HG03460 (cell line): ENCODE results near the gene HMOX1.
"Not testable (repeated sequence)": the region's sequence is repeated elsewhere in the genome, so short reads cannot be mapped to it uniquely, and the experiment has no call there.

ENCODE experiments used
- ATAC-seq: cut with Tn5 transposase; IDR thresholded peaks from one replicate; pipeline ENCODE4 v1.9.1; 2021; ENCODE audit not compliant: unreplicated experiment

Gene HMOX1

GRCh38 chr22:35378621-35379020 lies 2.3 kb upstream of the HMOX1 start:
- ATAC-seq: no peak

GRCh38 chr22:35379146-35379993 lies 1.5 kb upstream of the HMOX1 start:
- no peak for ATAC-seq

GRCh38 chr22:35380013-35380412 lies 883 bp upstream of the HMOX1 start:
- ATAC-seq: no peak

- ATAC-seq: no peak
These were observed 621 bp downstream of the HMOX1 start for GRCh38 chr22:35381424-35382009.

- ATAC-seq: no peak
These were observed 2.8 kb downstream of the HMOX1 start for GRCh38 chr22:35383679-35384071.

- ATAC-seq: no peak
These were observed 3.6 kb downstream of the HMOX1 start for GRCh38 chr22:35384527-35384926.

GRCh38 chr22:35384975-35385588 lies 4.2 kb downstream of the HMOX1 start:
- no peak for ATAC-seq

GRCh38 chr22:35386670-35387288 lies 5.9 kb downstream of the HMOX1 start:
- ATAC-seq: no peak

- ATAC-seq: no peak
These were observed 10.0 kb downstream of the HMOX1 start for GRCh38 chr22:35390933-35391332.

- ATAC-seq: no peak
These were observed 11.5 kb downstream of the HMOX1 start for GRCh38 chr22:35392357-35392756.

GRCh38 chr22:35393116-35394010 lies 12.5 kb downstream of the HMOX1 start:
- no peak for ATAC-seq

- no peak for ATAC-seq
These were observed 13.1 kb downstream of the HMOX1 start for GRCh38 chr22:35394011-35394312.

GRCh38 chr22:35394810-35395563 lies 14.1 kb downstream of the HMOX1 start:
- no peak for ATAC-seq

GRCh38 chr22:35396622-35397021 lies 15.7 kb downstream of the HMOX1 start:
- not testable (repeated sequence) for ATAC-seq

- no peak for ATAC-seq
These were observed 16.4 kb downstream of the HMOX1 start for GRCh38 chr22:35397095-35397904.

- no peak for ATAC-seq
These were observed 17.7 kb downstream of the HMOX1 start for GRCh38 chr22:35398591-35398973.

- ATAC-seq: peak; percentile 5
These were observed 18.3 kb downstream of the HMOX1 start for GRCh38 chr22:35399114-35399677.

GRCh38 chr22:35399678-35400500 lies 19.0 kb downstream of the HMOX1 start, which contains the start of gene MCM5:
Gene MCM5, plus strand, starts transcription at chr22:35400140. Its CDS starts 299 bp downstream, at chr22:35400439.
- peak; percentile 90 for ATAC-seq
